Upper lobe of left lung (tissue), 4 donors: ENCODE measurements around the gene PIF1.

Source experiments
- EP300 ChIP-seq, 4 donors: sonication (generic); formaldehyde crosslinking; IDR thresholded peaks; one replicate each; pipeline ENCODE4 v1.5.1; 2017; ENCODE audit warnings: antibody characterized with exemption in 4 of 4, control low read depth in 2 of 4
- POLR2A ChIP-seq, 4 donors: fragments of 450-650 bp; IDR thresholded peaks; one replicate each; pipeline ENCODE4 v1.5.1; 2016 to 2017; ENCODE audit warnings: antibody characterized with exemption in 4 of 4, mild to moderate bottlenecking in 2 of 4

DNA sequence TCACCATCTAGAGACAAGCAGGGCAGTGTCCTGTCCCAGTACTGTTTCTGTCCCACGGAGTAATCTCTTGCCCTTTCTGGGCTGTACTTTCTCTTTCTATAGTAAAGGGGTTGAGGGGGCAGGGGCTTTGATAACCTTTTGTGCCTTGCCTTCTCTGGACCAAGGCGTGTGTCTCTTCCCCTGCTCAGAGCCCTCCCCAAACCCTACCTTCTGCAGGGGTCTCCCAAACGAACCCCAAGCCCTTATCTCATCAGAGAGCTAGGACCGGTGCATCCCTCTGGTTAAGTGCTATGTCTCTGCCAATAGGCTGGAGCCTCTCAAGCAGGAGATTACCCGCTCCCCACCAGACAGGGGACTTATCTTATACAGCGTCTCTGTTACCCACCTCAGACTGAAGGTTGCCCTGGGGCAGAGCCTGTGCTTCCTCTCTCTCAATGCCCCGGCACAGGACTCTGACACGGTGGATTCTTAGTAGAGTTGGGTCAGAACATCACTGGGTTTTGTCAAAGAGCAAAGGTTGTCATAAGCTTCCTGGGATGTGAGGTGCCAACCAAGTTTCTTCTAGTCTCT is 19.2 kb upstream of the PIF1 start:
- TF ChIP-seq EP300 (IDR thresholded peaks at IDR 0.05) (no peak), POLR2A (IDR thresholded peaks at IDR 0.05) (no peak)
